Loucy (cell line): Measurements from ENCODE around the gene PGAP6.

ENCODE experiments used
- H2AFZ ChIP-seq: fragments of 200-600 bp; sonication (generic); 2 replicates; pipeline ENCODE4 v1.6.0; 2016; ENCODE audit warnings: antibody characterized with exemption, mild to moderate bottlenecking, low read length, moderate library complexity
- H3F3A ChIP-seq: fragments of 200-600 bp; 2 replicates; pipeline ENCODE4 v1.6.0; 2016; ENCODE audit warnings: antibody characterized with exemption, low read depth, mild to moderate bottlenecking
- H3K27me3 ChIP-seq: fragments of 200-600 bp; sonication (generic); 2 replicates; pipeline ENCODE4 v1.6.1; 2014; ENCODE audit warnings: low read length, mild to moderate bottlenecking; ENCODE audit not compliant: insufficient read depth, poor library complexity, severe bottlenecking
- H3K36me3 ChIP-seq: fragments of 200-600 bp; sonication (generic); 2 replicates; pipeline ENCODE4 v1.6.1; 2016; ENCODE audit warnings: low read length; ENCODE audit not compliant: insufficient read depth
- H3K4me1 ChIP-seq: fragments of 200-600 bp; sonication (generic); 2 replicates; pipeline ENCODE4 v1.5.1; 2014; ENCODE audit warnings: low read length, mild to moderate bottlenecking; ENCODE audit not compliant: insufficient read depth, poor library complexity, severe bottlenecking
- H3K4me2 ChIP-seq: fragments of 200-600 bp; sonication (generic); 2 replicates; pipeline ENCODE4 v1.6.0; 2014; ENCODE audit warnings: antibody characterized with exemption, low read length, low read depth, mild to moderate bottlenecking; ENCODE audit not compliant: poor library complexity, severe bottlenecking
- H3K4me3 ChIP-seq: fragments of 200-600 bp; sonication (generic); 2 replicates; pipeline ENCODE4 v1.5.1; 2014; ENCODE audit warnings: low read length, mild to moderate bottlenecking, mixed read lengths; ENCODE audit not compliant: poor library complexity, severe bottlenecking
- H3K79me2 ChIP-seq: fragments of 200-600 bp; sonication (generic); 2 replicates; pipeline ENCODE4 v1.6.1; 2014; ENCODE audit warnings: low read length; ENCODE audit not compliant: insufficient read depth
- H3K9ac ChIP-seq: fragments of 200-600 bp; sonication (generic); 2 replicates; pipeline ENCODE4 v1.6.0; 2014; ENCODE audit warnings: mild to moderate bottlenecking, low read depth, low read length, moderate library complexity; ENCODE audit not compliant: poor library complexity, severe bottlenecking
- H3K9me2 ChIP-seq: fragments of 200-600 bp; sonication (generic); replicated peaks from 2 replicates; pipeline ENCODE4 v1.6.1; 2016; ENCODE audit warnings: low read depth, low read length, mixed read lengths
- H3K9me3 ChIP-seq: fragments of 200-600 bp; sonication (generic); 2 replicates; pipeline ENCODE4 v1.6.1; 2014; ENCODE audit warnings: mild to moderate bottlenecking, antibody characterized with exemption, low read length, low read depth; ENCODE audit not compliant: insufficient read depth
- H4K20me1 ChIP-seq: fragments of 200-600 bp; sonication (generic); 2 replicates; pipeline ENCODE4 v1.6.0; 2014; ENCODE audit warnings: antibody characterized with exemption, low read length, mild to moderate bottlenecking; ENCODE audit not compliant: insufficient read depth, poor library complexity, severe bottlenecking
- EZH2phosphoT487 ChIP-seq: fragments of 200-600 bp; IDR thresholded peaks from 2 replicates; pipeline ENCODE4 v1.6.1; 2018; ENCODE audit warnings: antibody characterized with exemption, mild to moderate bottlenecking, moderate library complexity, borderline replicate concordance
- TF ChIP-seq, protein P1 (sequence below): fragments of 200-600 bp; sonication (generic); conservative IDR thresholded peaks from 2 replicates; pipeline ENCODE4 v1.5.1; 2014; ENCODE audit warnings: mild to moderate bottlenecking, antibody characterized with exemption, low read length

PGAP6 gene

GRCh38 chr16:324201-324450 is 57.7 kb downstream of the PGAP6 start:
- Histone ChIP-seq H3K79me2 (peaks cover 47% of the 10 kb centered on the region; the same call in 1 of the 2 replicates), H3K4me3 (no peak overlapping the region), H2AFZ (no peak overlapping the region), H3K36me3 (no peaks in the 10 kb centered on the region), H4K20me1 (no peaks in the 10 kb centered on the region), H3F3A (no peaks in the 10 kb centered on the region), H3K9ac (peak overlapping the region; percentile 52), H3K9me2 (no peaks in the 10 kb centered on the region), H3K4me2 (peak overlapping the region; percentile 68), H3K4me1 (peaks cover 42% of the 10 kb centered on the region), H3K9me3 (no peaks in the 10 kb centered on the region), H3K27me3 (no peaks in the 10 kb centered on the region)
- TF ChIP-seq, protein P1, sequence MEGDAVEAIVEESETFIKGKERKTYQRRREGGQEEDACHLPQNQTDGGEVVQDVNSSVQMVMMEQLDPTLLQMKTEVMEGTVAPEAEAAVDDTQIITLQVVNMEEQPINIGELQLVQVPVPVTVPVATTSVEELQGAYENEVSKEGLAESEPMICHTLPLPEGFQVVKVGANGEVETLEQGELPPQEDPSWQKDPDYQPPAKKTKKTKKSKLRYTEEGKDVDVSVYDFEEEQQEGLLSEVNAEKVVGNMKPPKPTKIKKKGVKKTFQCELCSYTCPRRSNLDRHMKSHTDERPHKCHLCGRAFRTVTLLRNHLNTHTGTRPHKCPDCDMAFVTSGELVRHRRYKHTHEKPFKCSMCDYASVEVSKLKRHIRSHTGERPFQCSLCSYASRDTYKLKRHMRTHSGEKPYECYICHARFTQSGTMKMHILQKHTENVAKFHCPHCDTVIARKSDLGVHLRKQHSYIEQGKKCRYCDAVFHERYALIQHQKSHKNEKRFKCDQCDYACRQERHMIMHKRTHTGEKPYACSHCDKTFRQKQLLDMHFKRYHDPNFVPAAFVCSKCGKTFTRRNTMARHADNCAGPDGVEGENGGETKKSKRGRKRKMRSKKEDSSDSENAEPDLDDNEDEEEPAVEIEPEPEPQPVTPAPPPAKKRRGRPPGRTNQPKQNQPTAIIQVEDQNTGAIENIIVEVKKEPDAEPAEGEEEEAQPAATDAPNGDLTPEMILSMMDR: no peak

- Histone ChIP-seq H3K4me2 (no peak overlapping the region), H3K36me3 (no peaks in the 10 kb centered on the region), H3K79me2 (peaks cover 44% of the 10 kb centered on the region; the same call in 1 of the 2 replicates), H3K27me3 (no peaks in the 10 kb centered on the region), H3K9me2 (no peaks in the 10 kb centered on the region), H3K9ac (no peak overlapping the region), H4K20me1 (no peaks in the 10 kb centered on the region), H3K9me3 (no peaks in the 10 kb centered on the region), H3K4me1 (peaks cover 44% of the 10 kb centered on the region), H3K4me3 (no peak overlapping the region), H3F3A (no peaks in the 10 kb centered on the region), H2AFZ (no peak overlapping the region)
- TF ChIP-seq, protein P1: no peak
- no peak for TF ChIP-seq EZH2phosphoT487
These were observed 59.2 kb downstream of the PGAP6 start for GRCh38 chr16:322476-323143.

DNA sequence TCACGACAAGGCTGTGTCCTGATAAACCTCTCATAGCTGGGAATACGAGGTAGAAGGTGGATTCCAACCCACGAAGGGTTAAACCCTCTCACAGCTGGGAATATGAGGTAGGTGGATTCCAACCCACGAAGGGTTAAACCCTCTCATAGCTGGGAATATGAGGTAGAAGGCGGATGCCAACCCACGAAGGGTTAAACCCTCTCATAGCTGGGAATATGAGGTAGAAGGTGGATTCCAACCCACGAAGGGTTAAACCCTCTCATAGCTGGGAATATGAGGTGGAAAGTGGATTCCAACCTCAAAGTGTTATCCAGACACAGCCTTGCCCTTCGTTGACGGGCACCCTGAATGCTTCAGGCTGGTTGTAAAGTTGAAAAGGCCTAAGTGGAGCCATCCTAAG is 60.2 kb downstream of the PGAP6 start:
- no peak for TF ChIP-seq EZH2phosphoT487
- TF ChIP-seq, protein P1: no peak
- Histone ChIP-seq H3F3A (no peaks in the 10 kb centered on the region), H3K36me3 (no peaks in the 10 kb centered on the region), H3K9me3 (no peaks in the 10 kb centered on the region), H3K4me3 (no peak overlapping the region), H2AFZ (no peak overlapping the region), H3K4me2 (no peak overlapping the region), H3K79me2 (peaks cover 53% of the 10 kb centered on the region; the same call in 1 of the 2 replicates), H3K27me3 (no peaks in the 10 kb centered on the region), H3K9me2 (no peaks in the 10 kb centered on the region), H3K9ac (no peak overlapping the region), H3K4me1 (peaks cover 45% of the 10 kb centered on the region), H4K20me1 (no peaks in the 10 kb centered on the region)
